Activated naive CD8-positive, alpha-beta T cell treated with anti-CD3 and anti-CD28 coated beads for 36 hours (primary cell): ENCODE measurements around the gene KDM6A. TPM values are rescaled to one million over a fixed set of nuclear protein-coding genes. Genes with fewer than 3 reads are reported as not detected.
A peak's percentile ranks its signal among the peaks of the same experiment; 100 is the strongest.
"Not testable (repeated sequence)": the region's sequence is repeated elsewhere in the genome, so short reads cannot be mapped to it uniquely, and the experiment has no call there.

ENCODE experiments used
- DNase-seq: peaks from one replicate; pipeline ENCODE4 v3.0.0; 2021
- H3K27ac Mint-ChIP-seq: one replicate; pipeline ENCODE4 v1.8.0; 2022; ENCODE audit warnings: mild to moderate bottlenecking, moderate library complexity, mixed read lengths
- H3K27me3 Mint-ChIP-seq: one replicate; pipeline ENCODE4 v1.8.0; 2022; ENCODE audit warnings: mild to moderate bottlenecking, mixed read lengths
- H3K36me3 Mint-ChIP-seq: one replicate; pipeline ENCODE4 v1.8.0; 2021; ENCODE audit warnings: mild to moderate bottlenecking, mixed read lengths
- H3K4me1 Mint-ChIP-seq: one replicate; pipeline ENCODE4 v1.8.0; 2021; ENCODE audit warnings: mixed read lengths
- H3K4me3 Mint-ChIP-seq: one replicate; pipeline ENCODE4 v1.8.0; 2022; ENCODE audit warnings: mild to moderate bottlenecking, moderate library complexity, mixed read lengths
- H3K9me3 Mint-ChIP-seq: one replicate; pipeline ENCODE4 v1.8.0; 2022; ENCODE audit warnings: mixed read lengths
- total RNA-seq, 2 experiments: library from RNA; stranded (reverse); gene quantifications; one replicate each; pipeline ENCODE4 v1.2.3, GENCODE V29; 2021

The KDM6A gene
- total RNA-seq, 2 experiments from 2014 or later: 15.8 to 17.4 TPM

DNA sequence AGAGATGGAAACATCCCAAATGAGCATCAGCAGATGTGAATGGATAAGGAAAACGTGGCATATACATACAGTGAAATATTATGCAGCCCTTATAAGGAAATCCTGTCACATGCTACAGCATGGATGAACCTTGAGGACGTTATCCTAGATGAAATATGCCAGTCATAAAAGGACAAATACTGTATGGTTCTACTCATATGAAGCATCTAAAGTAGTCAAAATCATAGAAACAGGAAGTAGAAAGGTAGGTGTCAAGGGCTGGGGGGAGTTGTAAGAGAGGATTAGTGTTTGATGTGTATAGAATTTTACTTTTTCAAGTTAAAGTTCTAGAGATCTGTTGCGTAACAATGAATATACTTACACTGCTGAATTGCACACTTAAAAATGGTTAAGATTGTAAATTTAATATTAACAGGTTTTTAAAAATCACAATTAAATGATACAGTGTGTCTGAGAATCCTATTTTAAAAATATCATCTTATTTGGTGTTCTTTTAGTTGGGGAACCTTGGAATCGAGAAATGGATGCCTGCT, 58.5 kb downstream of the KDM6A start:
- Mint-ChIP-seq H3K36me3 (peaks cover 21% of the 10 kb centered on the region), H3K9me3 (peaks cover 2% of the 10 kb centered on the region), H3K27me3 (no peaks in the 10 kb centered on the region), H3K4me1 (peaks cover 34% of the 10 kb centered on the region), H3K27ac (no peak overlapping the region), H3K4me3 (no peak overlapping the region)
- no peak for DNase-seq

GRCh38 chrX:44935172-44935571, 62.2 kb downstream of the KDM6A start:
- H3K4me1 Mint-ChIP-seq: peaks cover 45% of the 10 kb centered on the region
- H3K27me3 Mint-ChIP-seq: no peaks in the 10 kb centered on the region
- DNase-seq: no peak
- no peak overlapping the region for H3K4me3 Mint-ChIP-seq
- no peak overlapping the region for H3K27ac Mint-ChIP-seq
- H3K9me3 Mint-ChIP-seq: no peaks in the 10 kb centered on the region
- peaks cover 14% of the 10 kb centered on the region for H3K36me3 Mint-ChIP-seq

DNA sequence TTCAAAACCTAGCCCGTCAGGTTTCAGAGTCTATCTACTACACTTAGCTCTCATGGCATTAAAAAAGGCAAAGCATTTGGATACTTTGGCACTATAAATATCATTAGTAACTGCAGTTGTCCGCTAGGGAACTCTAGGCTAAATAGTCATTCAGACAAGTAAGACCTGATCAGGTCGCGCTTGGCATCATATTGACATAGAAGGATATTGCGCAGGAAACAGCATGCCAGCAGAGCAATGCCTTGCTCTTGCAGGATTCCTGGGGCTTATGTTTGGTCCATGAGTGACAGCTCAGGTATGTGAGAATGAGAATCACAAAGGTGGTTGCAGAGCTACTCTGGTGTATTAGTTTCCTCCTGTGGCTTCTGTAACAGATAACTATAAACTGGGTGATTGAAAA, 62.7 kb downstream of the KDM6A start:
- no peak overlapping the region for H3K27ac Mint-ChIP-seq
- no peak overlapping the region for H3K4me3 Mint-ChIP-seq
- peaks cover 18% of the 10 kb centered on the region for H3K36me3 Mint-ChIP-seq
- H3K27me3 Mint-ChIP-seq: no peaks in the 10 kb centered on the region
- peaks cover 45% of the 10 kb centered on the region for H3K4me1 Mint-ChIP-seq
- H3K9me3 Mint-ChIP-seq: no peaks in the 10 kb centered on the region
- no peak for DNase-seq

DNA sequence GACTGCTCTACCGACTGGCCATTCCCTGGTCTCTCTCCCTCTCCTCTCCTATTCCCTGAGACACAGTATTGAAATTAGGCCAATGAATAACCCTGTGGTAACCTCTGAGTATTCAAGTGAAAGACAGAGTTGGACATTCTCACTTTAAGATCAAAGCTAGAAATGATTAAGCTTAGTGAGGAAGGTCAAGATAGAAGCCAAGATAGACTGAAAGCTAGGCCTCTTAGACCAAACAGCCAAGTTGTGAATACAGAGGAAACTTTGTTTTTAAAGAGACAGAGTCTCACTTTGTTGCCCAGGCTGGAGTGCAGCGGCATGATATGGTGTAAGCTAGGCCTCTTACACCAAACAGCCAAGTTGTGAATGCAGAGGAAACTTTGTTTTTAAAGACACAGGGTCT, 64.6 kb downstream of the KDM6A start:
- peaks cover 2% of the 10 kb centered on the region for H3K9me3 Mint-ChIP-seq
- no peak for DNase-seq
- H3K27ac Mint-ChIP-seq: no peak overlapping the region
- H3K27me3 Mint-ChIP-seq: no peaks in the 10 kb centered on the region
- peaks cover 14% of the 10 kb centered on the region for H3K36me3 Mint-ChIP-seq
- H3K4me3 Mint-ChIP-seq: no peak overlapping the region
- peaks cover 43% of the 10 kb centered on the region for H3K4me1 Mint-ChIP-seq

- H3K27ac Mint-ChIP-seq: peak overlapping the region; percentile 34
- H3K27me3 Mint-ChIP-seq: no peaks in the 10 kb centered on the region
- H3K9me3 Mint-ChIP-seq: peaks cover 2% of the 10 kb centered on the region
- peaks cover 14% of the 10 kb centered on the region for H3K36me3 Mint-ChIP-seq
- no peak overlapping the region for H3K4me3 Mint-ChIP-seq
- H3K4me1 Mint-ChIP-seq: peaks cover 43% of the 10 kb centered on the region
- no peak for DNase-seq
Observed at GRCh38 chrX:44938111-44938510, 65.1 kb downstream of the KDM6A start.

- Mint-ChIP-seq H3K36me3 (peaks cover 24% of the 10 kb centered on the region), H3K4me1 (peaks cover 30% of the 10 kb centered on the region)
- H3K27ac Mint-ChIP-seq, H3K9me3 Mint-ChIP-seq, DNase-seq, H3K27me3 Mint-ChIP-seq, H3K4me3 Mint-ChIP-seq: not testable (repeated sequence)
Observed at GRCh38 chrX:44940541-44940940, 67.6 kb downstream of the KDM6A start.

DNA sequence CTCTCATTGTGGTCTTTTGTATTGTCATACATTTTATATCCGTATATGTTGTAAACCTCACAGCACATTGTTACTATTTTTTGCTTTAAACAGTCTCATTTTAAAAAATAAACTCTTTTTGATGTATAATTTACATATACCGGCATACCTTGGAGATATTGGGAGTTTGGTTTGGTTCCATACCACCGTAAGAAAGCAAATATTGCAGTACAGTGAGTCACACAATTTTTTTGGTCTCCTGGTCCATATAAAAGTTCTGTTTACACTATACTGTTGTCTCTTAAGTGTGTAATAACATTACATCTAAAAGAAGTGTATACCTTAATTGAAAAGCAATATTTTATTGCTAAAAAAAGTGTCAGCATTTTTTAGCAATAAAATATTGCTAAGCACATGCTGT, 70.0 kb downstream of the KDM6A start:
- Mint-ChIP-seq H3K4me1 (peaks cover 20% of the 10 kb centered on the region), H3K27ac (no peak overlapping the region), H3K9me3 (peaks cover 4% of the 10 kb centered on the region), H3K36me3 (peaks cover 34% of the 10 kb centered on the region), H3K4me3 (no peak overlapping the region), H3K27me3 (no peaks in the 10 kb centered on the region)
- no peak for DNase-seq

DNA sequence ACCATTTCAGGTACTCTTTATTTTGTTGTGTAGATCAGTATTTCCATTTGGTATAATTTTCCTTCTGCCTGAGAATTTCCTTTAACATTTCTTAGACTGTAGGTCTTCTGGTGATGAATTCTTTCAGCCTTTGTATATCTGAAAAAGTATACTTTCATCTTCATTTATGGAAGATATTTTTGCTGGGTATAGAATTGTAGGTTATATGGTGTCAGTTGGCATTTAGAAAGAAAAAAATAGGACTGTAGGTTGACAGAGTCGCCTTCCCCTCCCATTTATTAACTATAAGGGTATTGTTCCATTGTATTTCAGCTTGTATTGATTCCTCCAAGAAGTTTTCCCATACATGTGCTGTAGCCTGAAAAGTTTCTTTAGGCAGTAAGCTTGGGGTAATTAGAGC, 71.9 kb downstream of the KDM6A start:
- Mint-ChIP-seq H3K4me1 (peaks cover 11% of the 10 kb centered on the region), H3K27me3 (no peaks in the 10 kb centered on the region), H3K27ac (no peak overlapping the region), H3K4me3 (no peak overlapping the region), H3K36me3 (peaks cover 31% of the 10 kb centered on the region), H3K9me3 (peaks cover 4% of the 10 kb centered on the region)
- no peak for DNase-seq

DNA sequence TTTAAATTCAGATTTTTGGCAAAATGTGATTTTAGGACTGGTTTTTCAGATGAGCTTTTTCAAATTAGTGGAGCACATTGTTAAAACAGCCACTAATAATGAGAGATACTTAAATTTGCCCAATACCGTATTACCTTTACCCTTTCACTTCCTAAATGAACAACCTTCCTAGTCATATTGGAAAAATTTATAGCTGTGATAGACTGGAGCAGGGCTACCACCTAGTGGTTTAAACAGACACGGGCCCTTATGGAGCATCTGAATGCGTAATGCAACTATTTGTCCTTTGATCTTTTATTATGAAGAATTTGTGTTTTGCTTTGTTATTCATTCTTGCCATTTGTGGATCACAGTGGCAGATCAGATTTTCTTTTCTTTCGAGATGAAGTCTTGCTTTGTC, 72.7 kb downstream of the KDM6A start:
- Mint-ChIP-seq H3K27ac (no peak overlapping the region), H3K9me3 (peaks cover 4% of the 10 kb centered on the region), H3K27me3 (no peaks in the 10 kb centered on the region), H3K36me3 (peaks cover 27% of the 10 kb centered on the region), H3K4me1 (peaks cover 18% of the 10 kb centered on the region), H3K4me3 (no peak overlapping the region)
- DNase-seq: peak; percentile 3

GRCh38 chrX:44946771-44947170, 73.8 kb downstream of the KDM6A start:
- Mint-ChIP-seq H3K9me3 (peaks cover 4% of the 10 kb centered on the region), H3K27ac (no peak overlapping the region), H3K4me1 (peaks cover 23% of the 10 kb centered on the region)

DNA sequence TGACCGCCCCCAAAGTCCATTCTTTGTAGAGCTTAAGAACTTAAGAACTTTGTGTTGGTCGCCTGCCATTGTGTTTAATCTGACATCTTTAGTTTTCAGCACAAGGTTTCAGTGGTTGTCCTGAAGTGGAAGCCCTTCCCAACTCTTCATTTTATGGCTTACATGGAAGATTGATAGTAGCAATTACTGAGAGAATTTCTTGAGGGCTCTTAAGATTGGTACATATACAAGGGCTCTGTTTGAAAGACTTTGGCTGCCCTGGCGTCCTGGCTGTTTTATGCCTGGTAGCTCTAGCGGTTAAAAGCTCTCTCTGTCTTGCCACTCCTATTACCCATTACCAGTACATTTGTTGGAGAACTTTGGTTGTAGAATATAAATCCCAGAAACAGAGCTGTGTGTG, 75.0 kb downstream of the KDM6A start:
- H3K27me3 Mint-ChIP-seq: no peaks in the 10 kb centered on the region
- H3K9me3 Mint-ChIP-seq: peaks cover 2% of the 10 kb centered on the region
- H3K4me1 Mint-ChIP-seq: peaks cover 26% of the 10 kb centered on the region

More at GRCh38 chrX:44946771-44947170, 73.8 kb downstream of the KDM6A start:
- Mint-ChIP-seq H3K4me3 (no peak overlapping the region), H3K27me3 (no peaks in the 10 kb centered on the region), H3K36me3 (peaks cover 27% of the 10 kb centered on the region)
- DNase-seq: no peak

DNA sequence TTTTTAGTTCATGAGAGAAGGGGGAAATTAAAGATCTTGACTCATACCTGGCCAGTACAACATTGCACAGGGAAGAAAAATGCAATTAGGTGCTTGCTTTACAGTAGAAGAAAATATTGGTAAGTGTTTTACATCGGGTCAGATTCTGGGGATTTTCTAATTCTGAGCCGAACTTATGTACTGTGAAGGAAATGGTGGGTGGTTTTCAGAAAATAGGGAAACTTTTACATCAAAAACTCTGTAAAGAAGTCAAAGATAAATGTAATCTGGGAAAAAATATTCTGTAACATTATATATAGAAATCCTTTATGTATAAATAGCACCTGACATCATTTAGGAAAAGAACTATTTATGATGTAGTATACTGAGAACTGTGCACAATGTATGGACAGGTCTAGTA, 75.4 kb downstream of the KDM6A start:
- peaks cover 29% of the 10 kb centered on the region for H3K4me1 Mint-ChIP-seq
- DNase-seq: no peak
- H3K9me3 Mint-ChIP-seq: peaks cover 2% of the 10 kb centered on the region
- no peak overlapping the region for H3K4me3 Mint-ChIP-seq
- no peaks in the 10 kb centered on the region for H3K27me3 Mint-ChIP-seq
- H3K36me3 Mint-ChIP-seq: peaks cover 27% of the 10 kb centered on the region
- H3K27ac Mint-ChIP-seq: no peak overlapping the region

More for the DNA sequence above, 75.0 kb downstream of the KDM6A start:
- Mint-ChIP-seq H3K27ac (no peak overlapping the region), H3K36me3 (peaks cover 27% of the 10 kb centered on the region), H3K4me3 (no peak overlapping the region)
- no peak for DNase-seq

DNA sequence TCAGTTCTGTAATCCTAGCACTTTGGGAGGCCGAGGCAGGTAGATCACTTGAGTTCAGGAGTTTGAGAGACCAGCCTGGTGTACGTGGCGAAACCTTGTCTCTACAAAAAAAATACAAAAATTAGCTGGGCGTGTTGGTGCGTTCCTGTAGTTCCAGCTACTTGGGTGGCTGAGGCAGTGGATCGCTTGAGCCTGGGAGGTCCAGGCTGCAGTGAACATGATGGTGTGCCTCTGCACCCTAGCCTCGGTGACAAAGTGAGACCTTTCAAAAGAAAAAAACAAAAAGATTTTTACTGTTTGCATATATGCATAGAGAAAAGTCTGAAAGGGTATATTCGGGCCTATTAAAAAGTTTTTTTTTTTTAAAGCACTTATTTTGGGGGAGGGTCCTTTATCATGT, 76.1 kb downstream of the KDM6A start:
- Mint-ChIP-seq H3K9me3 (peaks cover 2% of the 10 kb centered on the region), H3K4me3 (no peak overlapping the region), H3K27me3 (no peaks in the 10 kb centered on the region), H3K4me1 (peaks cover 31% of the 10 kb centered on the region), H3K27ac (no peak overlapping the region), H3K36me3 (peaks cover 24% of the 10 kb centered on the region)
- no peak for DNase-seq

DNA sequence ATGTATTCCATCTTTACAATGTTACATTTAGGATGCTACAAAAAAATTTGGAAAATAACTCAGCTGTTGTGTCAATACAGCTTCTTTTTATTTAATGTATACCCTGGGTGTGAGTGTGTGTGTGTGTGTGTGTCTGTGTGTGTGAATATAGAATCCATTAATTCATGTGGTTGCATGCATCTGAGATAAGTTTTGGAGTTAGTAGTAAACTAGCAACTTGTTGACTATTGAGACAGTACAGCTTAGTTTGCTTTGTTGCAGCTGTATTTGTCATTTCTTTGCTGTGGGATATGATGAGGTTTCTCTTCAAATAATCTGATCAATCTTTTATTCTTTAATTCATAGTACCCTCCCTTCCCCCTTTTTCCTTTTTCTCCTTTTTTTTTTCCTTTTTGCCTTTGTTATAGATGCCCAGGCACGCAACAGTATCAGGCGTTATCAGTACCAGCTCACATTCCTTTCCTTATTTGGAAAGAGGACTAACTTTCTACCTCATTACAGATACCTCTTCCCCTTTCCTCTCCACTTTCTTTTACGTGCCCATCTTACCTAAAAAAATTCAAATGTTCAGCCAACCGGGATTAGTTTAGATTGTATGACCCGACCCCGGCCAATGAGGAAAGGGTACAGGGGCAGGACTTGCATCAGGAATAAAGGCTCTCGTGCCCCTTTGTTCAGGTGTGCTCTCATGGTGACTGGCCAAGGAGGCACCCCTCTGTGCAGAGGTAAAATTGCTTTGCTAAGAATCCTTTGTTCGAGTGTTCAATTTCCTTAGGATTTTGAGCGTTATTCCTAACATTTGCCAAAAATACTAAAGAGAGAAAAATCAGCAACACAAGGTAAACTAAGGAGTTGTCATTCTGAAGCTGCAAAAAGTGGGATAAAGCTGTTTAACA, 77.7 kb downstream of the KDM6A start:
- Mint-ChIP-seq H3K36me3 (peaks cover 15% of the 10 kb centered on the region), H3K4me1 (peaks cover 40% of the 10 kb centered on the region)
- H3K9me3 Mint-ChIP-seq, H3K27me3 Mint-ChIP-seq, DNase-seq, H3K4me3 Mint-ChIP-seq, H3K27ac Mint-ChIP-seq: not testable (repeated sequence)

- H3K36me3 Mint-ChIP-seq: peaks cover 11% of the 10 kb centered on the region
- peaks cover 40% of the 10 kb centered on the region for H3K4me1 Mint-ChIP-seq
- no peak for DNase-seq
- H3K27ac Mint-ChIP-seq: peak overlapping the region; percentile 70
- H3K9me3 Mint-ChIP-seq: peaks cover 2% of the 10 kb centered on the region
- no peaks in the 10 kb centered on the region for H3K27me3 Mint-ChIP-seq
- no peak overlapping the region for H3K4me3 Mint-ChIP-seq
Observed at GRCh38 chrX:44951572-44952067, 78.6 kb downstream of the KDM6A start.
